Measurements from ENCODE around the gene MBOAT2.

- no peak for TF ChIP-seq CTCF (IDR thresholded peaks at IDR 0.05)
- no peak for TF ChIP-seq POLR2A (IDR thresholded peaks at IDR 0.05)
These were observed 2.9 kb upstream of the MBOAT2 start for GRCh38 chr2:9006368-9006767.

Measured in testis (tissue), 2 donors.